ENCODE measurements around the gene MDM1.
A peak's percentile ranks its signal among the peaks of the same experiment; 100 is the strongest.

Gene MDM1

GRCh38 chr12:68317047-68317667, 15.0 kb downstream of the MDM1 start:
- peak; percentile 24 for DNase-seq

GRCh38 chr12:68310370-68310769, 21.8 kb downstream of the MDM1 start:
- DNase-seq = no peak

- DNase-seq = no peak
These were observed 25.6 kb downstream of the MDM1 start for GRCh38 chr12:68306564-68306963.

- DNase-seq = no peak
These were observed 26.9 kb downstream of the MDM1 start for GRCh38 chr12:68305278-68305677.

- DNase-seq = no peak
These were observed 27.5 kb downstream of the MDM1 start for GRCh38 chr12:68304626-68305025.

- DNase-seq = no peak
These were observed 28.3 kb downstream of the MDM1 start for GRCh38 chr12:68303850-68304249.

GRCh38 chr12:68297929-68298328, 34.2 kb downstream of the MDM1 start:
- DNase-seq = no peak

- no peak for DNase-seq
These were observed 37.9 kb downstream of the MDM1 start for GRCh38 chr12:68294251-68294650.

GRCh38 chr12:68293347-68293746, 38.8 kb downstream of the MDM1 start:
- DNase-seq = no peak

GRCh38 chr12:68292151-68292943, 39.8 kb downstream of the MDM1 start:
- DNase-seq = no peak

- no peak for DNase-seq
These were observed 40.6 kb downstream of the MDM1 start for GRCh38 chr12:68291396-68292036.

- no peak for DNase-seq
These were observed 42.0 kb downstream of the MDM1 start for GRCh38 chr12:68290126-68290525.

GRCh38 chr12:68287106-68287505, 45.1 kb downstream of the MDM1 start:
- no peak for DNase-seq

- DNase-seq = no peak
These were observed 45.8 kb downstream of the MDM1 start for GRCh38 chr12:68286396-68286795.

GRCh38 chr12:68285541-68285940, 46.6 kb downstream of the MDM1 start:
- DNase-seq = no peak

- DNase-seq = no peak
These were observed 50.7 kb downstream of the MDM1 start for GRCh38 chr12:68281322-68282077.

- DNase-seq = no peak
These were observed 51.9 kb downstream of the MDM1 start for GRCh38 chr12:68280240-68280639.

- no peak for DNase-seq
These were observed 52.7 kb downstream of the MDM1 start for GRCh38 chr12:68279227-68280054.

- DNase-seq = no peak
These were observed 55.7 kb downstream of the MDM1 start for GRCh38 chr12:68276402-68276930.

GRCh38 chr12:68272732-68273131, 59.4 kb downstream of the MDM1 start:
- no peak for DNase-seq

GRCh38 chr12:68271346-68271745, 60.8 kb downstream of the MDM1 start:
- DNase-seq = no peak

- no peak for DNase-seq
These were observed 61.8 kb downstream of the MDM1 start for GRCh38 chr12:68270358-68270757.
